Measurements from ENCODE around the gene GPR157. TPM values are rescaled to one million over a fixed set of nuclear protein-coding genes. Genes with fewer than 3 reads are reported as not detected.

The GPR157 gene
- total RNA-seq, 1 experiment from 2014 or later = 4.2 TPM

GRCh38 chr1:9062021-9062471 is 66.9 kb downstream of the GPR157 start:
- DNase-seq (ENCODE audit: low spot score) = no peak

- DNase-seq (ENCODE audit: low spot score) = no peak
Observed at GRCh38 chr1:9061252-9061960, 67.5 kb downstream of the GPR157 start.

GRCh38 chr1:9059891-9060744 is 68.8 kb downstream of the GPR157 start:
- DNase-seq (ENCODE audit: low spot score) = no peak

- no peak for DNase-seq (ENCODE audit: low spot score)
Observed at GRCh38 chr1:9058465-9058864, 70.4 kb downstream of the GPR157 start.

GRCh38 chr1:9057851-9058250 is 71.1 kb downstream of the GPR157 start:
- no peak for DNase-seq (ENCODE audit: low spot score)

- no peak for DNase-seq (ENCODE audit: low spot score)
Observed at GRCh38 chr1:9052272-9053049, 76.4 kb downstream of the GPR157 start.

- no peak for DNase-seq (ENCODE audit: low spot score)
Observed at GRCh38 chr1:9051379-9051778, 77.5 kb downstream of the GPR157 start.

- no peak for DNase-seq (ENCODE audit: low spot score)
Observed at GRCh38 chr1:9050803-9051202, 78.1 kb downstream of the GPR157 start.

Other genes with a start within 250 kb of the GPR157 start
- gene CA6, start 183.2 kb downstream of the GPR157 start, total RNA-seq (2014; rRNA removed; shearing (Covaris generic)) = not detected in 2 replicates
- gene SLC2A7, start 102.7 kb downstream of the GPR157 start, total RNA-seq (2014; rRNA removed; shearing (Covaris generic)) = not detected in 2 replicates
- gene SLC2A5, start 59.5 kb downstream of the GPR157 start, total RNA-seq (2014; rRNA removed; shearing (Covaris generic)) = not detected in 2 replicates
- gene H6PD, start 105.7 kb upstream of the GPR157 start, total RNA-seq (2014; rRNA removed; shearing (Covaris generic)) = 8.6 and 10.2 TPM in 2 replicates
- gene SPSB1, start 163.8 kb upstream of the GPR157 start, total RNA-seq (2014; rRNA removed; shearing (Covaris generic)) = 8.7 and 15.0 TPM in 2 replicates